HL-60/S4 treated with retinoic acid at 250 ng/mL for 4 days and 3 days (cell line): ENCODE data around the gene RNF180.
"Not testable (repeated sequence)": the region's sequence is repeated elsewhere in the genome, so short reads cannot be mapped to it uniquely, and the experiment has no call there.

Experiments
- in situ Hi-C: fragments of 300-500 bp; cut with MboI; formaldehyde crosslinking; loops from 2 replicates; pipeline ENCODE4 v1.7.0; 2022; ENCODE audit warnings: low sequenced_read_pairs

Gene RNF180

GRCh38 chr5:64344501-64344900 is 178.9 kb downstream of the RNF180 start:
- in situ Hi-C loops: no loop called here

- in situ Hi-C loops: no loop called here
These were observed 181.7 kb downstream of the RNF180 start for GRCh38 chr5:64347309-64347708.

- in situ Hi-C loops: no loop called here
These were observed 198.8 kb downstream of the RNF180 start for GRCh38 chr5:64364426-64364825.

- in situ Hi-C loops: no loop called here
These were observed 219.1 kb downstream of the RNF180 start for GRCh38 chr5:64384765-64385164.

- in situ Hi-C loops: no loop called here
These were observed 231.9 kb downstream of the RNF180 start for GRCh38 chr5:64397552-64397951.

- in situ Hi-C loops: not testable (repeated sequence)
These were observed 233.1 kb downstream of the RNF180 start for GRCh38 chr5:64398735-64399134.

- in situ Hi-C loops: not testable (repeated sequence)
These were observed 241.6 kb downstream of the RNF180 start for GRCh38 chr5:64407103-64407825.

- in situ Hi-C loops: no loop called here
These were observed 251.7 kb downstream of the RNF180 start for GRCh38 chr5:64417390-64417789.

- in situ Hi-C loops: no loop called here
These were observed 252.4 kb downstream of the RNF180 start for GRCh38 chr5:64418013-64418412.
